ENCODE measurements around the gene CCR3.

- TF ChIP-seq, protein P1, sequence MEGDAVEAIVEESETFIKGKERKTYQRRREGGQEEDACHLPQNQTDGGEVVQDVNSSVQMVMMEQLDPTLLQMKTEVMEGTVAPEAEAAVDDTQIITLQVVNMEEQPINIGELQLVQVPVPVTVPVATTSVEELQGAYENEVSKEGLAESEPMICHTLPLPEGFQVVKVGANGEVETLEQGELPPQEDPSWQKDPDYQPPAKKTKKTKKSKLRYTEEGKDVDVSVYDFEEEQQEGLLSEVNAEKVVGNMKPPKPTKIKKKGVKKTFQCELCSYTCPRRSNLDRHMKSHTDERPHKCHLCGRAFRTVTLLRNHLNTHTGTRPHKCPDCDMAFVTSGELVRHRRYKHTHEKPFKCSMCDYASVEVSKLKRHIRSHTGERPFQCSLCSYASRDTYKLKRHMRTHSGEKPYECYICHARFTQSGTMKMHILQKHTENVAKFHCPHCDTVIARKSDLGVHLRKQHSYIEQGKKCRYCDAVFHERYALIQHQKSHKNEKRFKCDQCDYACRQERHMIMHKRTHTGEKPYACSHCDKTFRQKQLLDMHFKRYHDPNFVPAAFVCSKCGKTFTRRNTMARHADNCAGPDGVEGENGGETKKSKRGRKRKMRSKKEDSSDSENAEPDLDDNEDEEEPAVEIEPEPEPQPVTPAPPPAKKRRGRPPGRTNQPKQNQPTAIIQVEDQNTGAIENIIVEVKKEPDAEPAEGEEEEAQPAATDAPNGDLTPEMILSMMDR (conservative IDR thresholded peaks at IDR 0.05; ENCODE audit: low read length), result no peak
- no peak for TF ChIP-seq EZH2phosphoT487 (IDR thresholded peaks at IDR 0.05; ENCODE audit: borderline replicate concordance)
Observed at GRCh38 chr3:46242120-46242519, at the start of gene CCR3.
